TTC549 (cell line): ENCODE results near the gene MAP3K7CL.
"Not testable (repeated sequence)": the region's sequence is repeated elsewhere in the genome, so short reads cannot be mapped to it uniquely, and the experiment has no call there.

Source experiments
- FAIRE-seq: peaks from 2 replicates; lab custom pipeline; 2012; peaks lifted over from hg19 to GRCh38; lab: Jason Lieb, UNC

The MAP3K7CL gene

DNA sequence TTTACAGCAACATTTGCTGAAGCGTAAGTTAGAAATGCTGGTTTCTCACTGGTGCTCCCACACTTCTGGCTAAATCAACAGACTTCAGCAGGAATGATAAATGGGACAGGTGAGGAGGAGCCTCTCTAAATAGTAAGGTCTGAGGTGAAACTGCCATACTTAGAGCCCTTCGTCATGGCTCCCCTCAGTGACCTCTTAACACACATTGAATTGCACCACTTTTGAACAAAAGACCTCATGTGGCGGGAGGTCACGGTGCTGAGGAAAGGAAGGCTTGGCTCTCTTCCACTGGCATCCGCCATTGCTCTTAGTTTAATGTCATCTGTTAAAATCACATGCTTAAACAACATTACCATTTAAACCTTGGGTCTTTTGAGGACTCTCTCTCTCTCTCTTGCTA, 3.4 kb downstream of the MAP3K7CL start:
- no peak for FAIRE-seq

DNA sequence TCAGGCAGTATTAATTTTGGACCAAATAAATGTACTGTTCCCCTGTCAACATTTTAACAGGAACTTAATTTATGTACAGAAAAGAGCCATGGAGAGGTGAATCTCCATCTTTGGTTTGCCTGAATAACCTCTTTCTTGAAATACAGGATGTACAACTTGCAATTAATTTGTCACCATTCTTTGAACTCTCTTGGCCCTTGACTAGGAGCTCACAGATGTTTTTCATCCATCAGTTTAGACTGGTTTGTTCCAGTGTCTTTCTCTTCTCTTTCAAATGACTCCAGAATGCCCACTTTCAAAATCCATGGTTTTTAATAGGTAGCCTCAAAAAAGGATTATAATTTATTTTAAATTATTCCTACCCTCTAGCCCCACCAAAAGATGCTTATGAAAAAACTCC, 5.0 kb downstream of the MAP3K7CL start:
- FAIRE-seq = no peak

DNA sequence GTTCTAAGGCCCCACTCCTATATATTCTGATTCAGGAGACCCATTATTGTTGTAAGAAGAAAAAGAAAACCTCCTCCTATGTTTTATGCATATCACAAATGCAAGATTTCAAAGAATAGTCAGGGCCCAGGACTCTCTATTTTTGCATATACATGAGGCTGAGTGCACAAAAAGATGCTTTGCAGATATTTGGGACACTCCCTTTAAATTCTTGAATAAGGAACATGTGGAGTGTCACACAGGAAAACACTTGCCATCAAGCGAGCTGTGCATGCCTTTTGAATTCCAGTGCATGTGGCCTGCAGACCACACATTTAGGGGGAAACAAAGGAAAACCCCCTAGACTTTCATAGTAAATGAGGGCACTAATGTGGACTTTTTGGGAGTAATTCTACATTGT, 5.6 kb downstream of the MAP3K7CL start:
- no peak for FAIRE-seq

DNA sequence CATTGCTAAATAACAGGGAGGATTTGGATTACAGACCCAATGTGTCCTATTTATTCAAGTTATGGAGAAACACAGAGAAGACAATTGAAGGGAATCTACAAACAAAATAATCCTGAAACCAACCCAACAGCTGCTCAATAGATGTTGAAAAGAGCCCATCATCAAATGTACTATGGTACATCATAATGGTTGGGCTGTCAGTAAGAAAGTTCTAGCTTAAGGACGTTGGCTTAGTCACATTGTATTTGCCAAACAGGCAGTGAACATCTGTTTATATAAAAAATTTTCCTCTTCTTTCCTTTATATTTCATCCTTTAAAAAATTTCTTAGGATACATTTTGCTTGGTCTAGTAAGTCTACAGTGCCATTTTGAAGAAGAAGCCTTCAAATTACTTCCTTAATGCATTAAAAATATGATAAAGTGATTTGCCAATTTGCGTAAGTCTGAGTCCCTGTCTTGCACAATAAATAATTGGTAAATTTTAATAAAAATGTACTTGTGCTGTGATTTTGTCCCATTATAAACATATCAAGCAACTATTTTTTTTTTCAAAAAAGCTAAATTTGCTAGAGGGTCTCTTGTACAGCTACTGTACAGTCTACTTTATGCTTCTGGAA, 14.4 kb downstream of the MAP3K7CL start:
- FAIRE-seq = no peak

DNA sequence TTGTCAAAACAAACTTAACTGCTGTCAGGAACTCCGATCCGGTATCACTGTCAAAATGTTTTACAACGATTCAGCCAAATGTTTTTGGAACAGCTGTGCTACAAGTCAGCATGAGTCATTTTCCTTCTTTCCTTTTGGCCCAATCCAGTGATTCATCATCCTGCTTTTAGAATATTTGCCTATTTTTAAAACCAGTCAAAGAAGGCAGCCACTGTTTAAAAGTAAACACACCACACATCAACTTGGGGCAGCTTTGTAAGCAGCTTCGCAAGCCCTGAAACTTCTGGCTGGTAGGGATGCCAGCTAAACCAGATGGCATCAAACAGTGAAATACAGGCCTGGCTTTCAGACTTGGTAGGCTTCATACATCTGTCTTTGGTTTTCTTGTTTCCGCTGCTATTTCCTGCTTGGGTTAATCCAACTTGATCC, 14.9 kb downstream of the MAP3K7CL start:
- FAIRE-seq = no peak

DNA sequence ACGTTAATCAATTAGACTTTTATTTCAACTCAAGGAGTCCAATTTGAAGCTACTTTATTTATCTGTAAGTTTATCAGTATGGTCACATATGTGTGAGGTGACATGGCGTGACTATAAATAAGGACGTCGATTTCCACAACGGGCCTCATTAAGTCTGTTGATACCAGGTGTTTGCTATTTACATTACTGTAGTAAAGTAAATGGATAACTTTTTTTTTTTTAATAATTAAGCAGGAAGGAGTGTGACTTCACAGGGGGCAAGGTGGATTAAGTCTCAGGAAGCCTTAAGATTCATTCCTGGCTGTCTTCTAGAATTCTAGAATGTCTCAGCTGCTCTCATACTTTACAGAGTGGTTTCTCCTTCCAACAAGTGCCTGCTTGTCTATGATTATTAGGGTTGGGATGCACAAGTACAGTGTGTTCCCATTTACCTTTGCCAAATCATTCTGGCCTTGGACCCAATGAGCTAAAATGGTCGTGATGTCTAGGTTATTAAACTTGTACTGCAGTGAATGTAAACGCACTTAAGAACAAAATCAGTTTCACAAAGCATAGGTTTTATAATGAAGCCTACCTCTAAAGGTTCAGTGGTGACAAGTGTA, 15.5 kb downstream of the MAP3K7CL start:
- FAIRE-seq = no peak

DNA sequence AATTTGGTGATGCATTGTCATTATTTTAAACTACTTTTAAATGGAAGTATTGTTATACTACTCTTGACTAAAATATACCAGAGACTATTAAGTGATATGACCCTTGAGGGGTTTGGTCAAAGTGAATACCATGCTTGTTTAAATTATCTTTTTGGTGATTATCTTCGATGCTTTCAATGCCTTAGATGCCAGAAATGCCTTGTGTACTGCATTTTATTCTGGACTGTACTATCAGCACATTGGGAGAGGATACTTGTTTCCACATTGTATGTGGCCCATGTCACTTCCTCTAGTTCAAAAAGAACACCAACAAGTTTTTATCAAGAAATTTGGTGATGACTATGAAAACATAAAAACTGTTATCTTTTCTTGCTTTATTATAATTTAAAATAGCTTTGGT, 16.3 kb downstream of the MAP3K7CL start:
- no peak for FAIRE-seq

DNA sequence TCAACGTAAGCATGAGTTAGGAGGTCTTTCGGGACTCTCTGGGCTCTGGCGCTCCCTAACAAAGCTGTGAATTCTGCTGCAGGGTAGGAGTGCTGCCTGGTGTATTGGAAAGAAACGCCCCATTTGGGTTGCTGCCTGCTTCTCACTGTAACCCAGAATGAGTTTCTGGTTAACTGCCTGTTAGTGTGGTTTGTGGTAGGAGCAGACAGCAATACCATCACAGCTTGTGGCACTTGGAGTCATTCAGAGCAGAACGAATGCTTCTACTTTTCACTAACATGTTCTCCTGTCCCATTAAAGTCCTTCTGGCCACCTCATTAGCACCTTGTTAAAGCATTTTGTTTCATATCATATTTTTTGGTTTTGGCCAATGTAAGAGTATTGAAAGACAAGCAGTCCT, 18.1 kb downstream of the MAP3K7CL start:
- FAIRE-seq = no peak

DNA sequence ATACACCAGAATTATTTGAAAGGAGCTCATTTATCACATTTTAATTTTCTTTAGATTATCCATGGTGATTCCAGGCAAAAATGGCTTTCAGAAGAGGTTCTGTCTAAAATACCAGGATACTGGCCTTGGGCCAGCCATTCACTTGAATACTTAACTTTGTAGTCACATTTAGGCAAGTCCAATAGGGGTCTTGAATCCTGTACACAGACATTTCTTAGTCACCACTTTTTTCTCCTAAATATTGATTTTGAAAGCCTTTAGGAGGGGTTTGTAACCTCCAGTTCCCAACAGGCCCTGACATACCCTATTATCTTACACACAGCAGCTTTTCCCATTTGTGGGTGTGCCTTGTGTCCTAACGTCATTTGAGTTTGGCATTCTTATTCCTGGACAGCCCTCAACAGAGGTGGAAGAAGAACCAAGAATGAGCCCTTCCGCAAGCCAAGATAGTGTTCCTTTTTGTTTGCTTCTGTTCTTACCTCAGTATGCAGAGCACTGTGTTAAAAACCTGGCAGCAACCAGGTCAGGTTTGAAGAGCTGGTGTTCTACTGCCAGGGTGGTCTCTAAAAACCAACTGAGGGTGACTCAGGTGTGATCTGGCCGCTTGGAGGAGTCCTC, 19.5 kb downstream of the MAP3K7CL start:
- FAIRE-seq = no peak

DNA sequence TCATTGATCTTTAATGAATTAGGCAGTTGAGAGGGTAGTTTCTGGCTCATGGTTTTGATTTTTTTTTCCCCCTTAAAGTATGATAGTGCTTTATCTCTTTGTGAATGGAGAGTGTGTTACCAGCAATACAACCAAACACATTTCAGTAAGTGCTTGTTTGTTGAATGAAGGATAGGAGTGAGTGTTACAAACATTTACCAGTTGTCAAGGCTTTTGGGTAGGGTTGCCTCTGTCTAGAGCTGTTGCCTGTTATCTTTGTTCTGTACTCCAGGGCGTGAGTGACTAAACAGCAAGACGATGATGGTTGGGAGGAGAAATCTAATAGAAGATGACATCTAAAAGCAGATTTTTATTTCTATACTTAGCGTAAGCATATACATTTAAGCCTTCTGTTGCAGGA, 21.5 kb downstream of the MAP3K7CL start:
- FAIRE-seq = no peak

DNA sequence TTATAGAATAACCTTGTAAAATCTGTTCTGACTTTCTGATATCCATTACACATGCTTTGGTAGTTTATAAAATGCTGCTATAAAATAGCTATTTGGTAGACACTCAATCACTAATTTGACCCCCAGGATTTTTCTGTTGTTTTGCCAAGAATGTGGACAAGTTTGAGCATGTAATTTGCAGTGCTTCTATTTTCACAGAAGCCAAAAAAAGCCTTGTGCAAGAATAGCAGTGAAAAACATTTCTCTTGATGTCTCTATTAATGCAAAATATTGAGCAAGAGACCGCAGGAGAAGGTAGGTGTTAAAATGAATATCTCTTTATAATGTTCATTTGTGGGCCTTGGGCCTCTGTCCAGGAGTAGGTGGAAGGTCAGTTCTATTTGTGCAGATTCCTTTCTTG, 22.5 kb downstream of the MAP3K7CL start:
- FAIRE-seq = no peak

DNA sequence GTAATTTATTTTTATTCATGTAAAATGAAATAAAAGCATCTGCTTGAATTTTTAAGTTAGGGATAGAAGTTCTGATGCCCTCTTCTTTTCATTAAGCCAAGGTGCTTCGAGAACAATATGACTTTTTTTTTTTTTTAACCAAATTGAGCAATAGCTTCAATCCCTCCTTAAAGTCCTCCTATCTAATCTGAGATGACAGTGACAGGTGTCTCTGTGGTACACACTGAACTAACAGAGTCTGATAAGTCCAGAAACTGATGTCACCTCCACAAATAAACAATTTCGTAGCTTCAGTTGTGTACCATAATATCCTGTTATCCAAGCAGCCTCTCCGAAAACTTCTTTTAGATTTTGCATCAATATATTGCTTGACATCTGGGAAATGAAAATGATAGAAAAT, 23.8 kb downstream of the MAP3K7CL start:
- no peak for FAIRE-seq

DNA sequence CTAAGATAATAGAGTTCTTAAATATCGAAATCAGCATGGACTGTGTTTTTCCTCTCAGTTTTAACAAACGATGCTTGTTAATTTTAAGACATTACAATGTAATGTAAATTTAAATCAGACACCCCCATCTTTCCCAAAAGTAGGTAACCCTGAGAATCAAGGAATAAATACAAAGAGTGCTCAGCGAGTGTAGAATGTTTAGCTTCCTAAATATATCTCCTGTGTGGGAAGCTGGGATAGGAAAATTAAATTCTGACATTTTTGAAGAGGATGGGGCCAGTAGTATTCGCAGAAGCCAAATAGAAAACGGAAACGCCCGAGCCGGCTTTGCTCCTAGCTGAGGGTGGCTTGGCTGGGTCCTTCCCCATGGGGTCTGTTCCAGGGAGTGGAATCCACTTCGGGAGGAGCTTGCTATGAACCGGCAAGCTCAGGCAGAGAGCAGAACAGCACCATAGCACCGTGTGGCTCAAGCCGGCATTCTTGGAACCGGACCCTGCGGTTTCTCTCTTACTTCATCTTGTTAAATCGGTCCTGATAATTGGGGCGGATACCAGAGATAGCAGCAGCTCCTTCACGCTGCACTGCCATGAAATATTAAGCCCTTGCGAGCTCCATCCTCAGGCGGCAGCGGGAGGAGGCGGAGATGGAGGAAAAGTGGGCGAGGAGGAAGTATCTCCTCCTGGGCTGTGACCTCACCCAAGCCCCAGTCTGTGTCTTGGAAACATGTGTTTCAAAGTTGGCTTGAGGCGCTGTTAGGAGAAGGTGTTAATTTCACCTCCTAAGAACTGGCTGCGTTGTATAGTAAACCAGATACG, 24.9 kb downstream of the MAP3K7CL start:
- FAIRE-seq = no peak

DNA sequence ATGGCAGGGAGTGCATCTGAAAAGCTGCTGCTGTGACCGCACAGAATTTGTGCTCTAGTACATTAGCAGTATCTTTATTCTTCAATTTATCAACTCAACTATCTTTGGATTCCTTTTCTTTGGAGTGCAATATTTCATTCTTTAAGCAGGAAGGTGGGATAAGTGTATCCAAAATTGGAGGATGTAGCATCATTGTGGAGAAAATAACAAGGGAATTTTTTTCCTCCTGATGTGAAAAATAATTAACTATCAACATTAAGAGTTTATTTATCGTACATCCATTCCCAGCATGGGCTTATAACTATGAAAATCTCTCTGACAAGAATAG, 25.5 kb downstream of the MAP3K7CL start:
- FAIRE-seq = no peak

DNA sequence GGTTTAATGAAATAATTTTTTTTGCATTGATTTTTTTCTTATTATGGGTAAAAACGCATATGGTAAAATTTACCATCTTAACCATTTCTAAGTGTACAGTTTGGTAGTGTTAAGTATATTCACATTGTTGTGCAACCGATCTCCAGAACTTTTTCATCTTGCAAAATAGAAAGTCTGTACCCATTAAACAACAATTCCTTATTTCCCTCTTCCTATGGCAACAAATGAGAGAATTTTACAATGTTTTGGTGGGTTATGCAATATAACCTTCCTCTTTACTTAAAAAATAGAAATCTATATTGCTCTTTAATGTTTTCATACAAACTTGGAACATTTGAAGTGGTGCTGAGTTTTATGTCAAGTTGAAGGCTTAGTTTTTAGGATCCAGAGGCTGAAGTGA, 26.6 kb downstream of the MAP3K7CL start:
- FAIRE-seq = no peak

DNA sequence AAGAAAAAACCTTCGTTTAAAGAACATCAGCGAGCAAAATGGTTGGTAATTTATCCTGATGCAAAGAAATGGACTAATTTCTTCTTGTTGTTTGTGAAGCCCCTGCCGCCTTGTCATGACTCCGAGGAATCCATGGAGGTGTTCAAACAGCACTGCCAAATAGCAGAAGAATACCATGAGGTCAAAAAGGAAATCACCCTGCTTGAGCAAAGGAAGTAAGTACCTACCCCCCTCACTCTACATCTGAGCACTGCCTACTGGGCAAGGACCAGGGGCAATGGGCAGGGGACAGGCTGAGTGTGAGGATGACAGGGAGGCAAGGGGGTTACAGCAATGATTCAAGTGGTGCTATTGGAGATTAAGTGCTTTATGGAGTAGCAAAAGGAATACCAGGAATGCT, 29.4 kb downstream of the MAP3K7CL start:
- FAIRE-seq = no peak

DNA sequence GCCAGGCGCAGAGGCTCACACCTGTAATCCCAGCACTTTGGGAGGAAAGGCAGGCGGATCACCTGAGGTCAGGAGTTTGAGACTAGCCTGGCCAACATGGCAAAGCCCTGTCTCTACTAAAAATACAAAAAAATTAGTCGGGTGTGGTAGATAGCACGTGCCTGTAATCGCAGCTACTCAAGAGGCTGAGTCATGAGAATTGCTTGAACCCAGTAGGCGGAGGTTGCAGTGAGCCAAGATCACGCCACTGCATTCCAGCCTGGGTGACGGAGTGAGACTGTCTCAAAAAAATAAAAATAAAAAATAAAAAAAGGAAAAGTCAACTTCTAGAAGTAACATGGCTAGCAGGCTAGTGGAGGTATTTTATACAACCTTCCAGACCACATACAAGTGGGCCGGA, 32.4 kb downstream of the MAP3K7CL start:
- FAIRE-seq = not testable (repeated sequence)

DNA sequence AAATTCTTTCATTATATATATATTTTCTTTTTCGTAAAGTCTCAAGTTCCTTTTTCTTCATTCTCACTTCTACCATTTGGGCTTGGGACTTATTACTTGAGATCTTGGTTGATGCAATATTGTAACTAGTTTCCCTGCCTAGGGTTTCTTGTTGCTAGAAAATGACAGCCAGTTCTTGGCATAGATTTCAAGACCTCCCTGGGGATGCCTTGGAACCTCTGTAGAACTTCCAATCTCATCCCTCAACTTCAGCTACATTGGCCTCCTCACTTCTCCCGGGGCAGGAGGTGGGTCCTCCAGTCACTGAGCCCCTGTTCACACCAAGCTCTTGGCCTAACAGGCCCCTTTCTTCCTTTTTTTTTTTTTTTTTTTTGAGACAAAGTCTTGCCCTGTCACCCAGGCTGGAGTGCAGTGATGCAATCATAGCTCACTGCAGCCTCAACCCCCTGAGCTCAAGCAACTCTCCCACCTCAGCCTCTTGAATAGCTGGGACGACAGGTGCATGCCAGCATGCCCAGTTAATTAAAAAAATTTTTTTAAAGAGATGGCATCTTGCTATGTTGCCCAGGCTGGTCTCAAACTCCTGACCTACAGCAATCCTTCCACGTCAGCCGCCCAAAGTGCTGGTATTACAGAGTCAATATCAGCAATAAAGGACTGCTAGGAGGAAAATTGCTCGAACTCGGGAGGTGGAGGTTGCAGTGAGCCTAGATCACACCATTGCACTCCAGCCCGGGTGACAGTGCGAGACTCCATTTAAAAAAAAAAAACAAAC, 33.1 kb downstream of the MAP3K7CL start:
- no peak for FAIRE-seq

DNA sequence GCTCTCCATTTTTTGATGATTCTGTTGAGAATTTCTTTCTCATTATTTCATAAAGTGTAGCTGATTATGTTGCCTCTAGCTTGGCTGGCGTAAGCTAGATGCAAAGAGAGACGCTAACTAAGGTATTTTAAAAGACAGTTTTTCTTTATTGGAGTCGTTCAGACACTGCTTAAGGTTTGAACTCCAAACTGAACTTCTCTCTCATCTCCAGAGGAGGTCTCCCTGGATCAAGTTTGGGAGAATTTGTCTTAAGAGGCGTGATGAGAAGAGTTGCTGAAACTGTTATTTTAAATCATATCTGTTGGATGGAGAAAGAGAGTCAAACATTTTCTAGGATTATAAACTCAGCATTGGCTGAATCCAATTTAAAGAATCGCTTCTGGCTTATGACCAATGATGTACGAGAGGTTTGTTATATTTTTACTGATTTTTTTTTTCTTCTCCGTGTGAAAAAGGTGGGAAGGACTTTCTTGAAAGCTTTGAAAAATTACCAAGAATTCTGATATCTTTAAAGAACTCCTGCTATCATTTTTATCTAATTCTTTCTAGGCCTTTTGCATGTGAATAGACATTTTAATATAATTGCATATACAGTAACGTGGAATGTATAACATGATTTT, 34.0 kb downstream of the MAP3K7CL start:
- FAIRE-seq = peak; percentile 87

DNA sequence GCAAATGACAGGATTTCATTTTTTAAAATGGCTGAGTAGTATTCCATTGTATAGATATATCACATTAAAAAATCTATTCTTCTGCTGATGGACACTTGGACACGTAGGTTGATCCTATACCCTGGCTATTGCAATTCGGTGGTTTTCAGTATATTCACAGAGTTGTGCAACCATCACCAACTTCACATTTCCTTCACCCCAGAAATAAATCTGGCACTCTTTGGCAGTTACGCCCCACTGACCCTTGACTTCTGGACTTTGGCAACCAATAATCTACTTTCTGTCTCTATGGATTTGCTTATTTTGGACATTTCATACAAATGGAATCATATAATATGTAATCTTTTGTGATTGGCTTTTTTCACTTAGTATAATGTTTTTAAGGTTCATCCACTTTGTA, 35.9 kb downstream of the MAP3K7CL start:
- no peak for FAIRE-seq

DNA sequence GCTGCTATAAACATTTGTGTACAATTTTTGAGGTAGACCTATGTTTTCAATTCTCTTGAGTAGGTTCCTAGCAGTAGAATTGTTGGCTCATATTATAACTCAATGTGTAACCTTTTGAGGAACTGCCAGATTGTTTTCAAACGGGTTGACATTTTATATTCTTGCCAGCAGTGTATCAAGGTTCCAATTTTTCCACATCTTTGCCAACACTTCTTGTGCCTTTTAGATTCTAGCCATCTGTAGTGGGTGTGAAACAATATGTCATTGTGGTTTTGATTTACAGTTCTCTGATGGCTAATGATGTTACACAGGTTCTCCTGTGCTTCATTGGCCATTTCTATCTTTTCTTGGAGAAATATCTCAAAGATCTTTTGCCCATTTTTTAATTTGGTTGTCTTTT, 36.4 kb downstream of the MAP3K7CL start:
- no peak for FAIRE-seq

DNA sequence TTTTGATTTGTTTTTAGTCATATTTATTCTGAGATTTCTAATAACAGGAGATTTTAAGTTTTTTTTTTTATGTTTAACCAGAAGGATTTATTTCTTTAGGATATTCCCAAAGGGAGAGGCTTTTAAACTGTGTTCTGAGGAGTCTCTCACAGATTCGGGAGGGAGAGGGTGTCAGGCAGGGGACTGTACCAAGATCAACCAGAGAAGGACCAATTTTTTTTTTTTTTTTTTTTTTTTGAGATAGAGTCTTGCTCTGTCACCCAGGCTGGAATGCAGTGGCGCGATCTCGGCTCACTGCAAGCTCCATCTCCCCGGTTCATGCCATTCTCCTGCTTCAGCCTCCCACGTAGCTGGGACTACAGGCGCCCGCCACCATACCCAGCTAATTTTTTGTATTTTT, 37.0 kb downstream of the MAP3K7CL start:
- not testable (repeated sequence) for FAIRE-seq
